Psoas muscle (tissue), 8 donors: ENCODE data around the gene VAV2. TPM values are rescaled to one million over a fixed set of nuclear protein-coding genes. Genes with fewer than 3 reads are reported as not detected.
A peak's percentile ranks its signal among the peaks of the same experiment; 100 is the strongest.

Experiments used
- ATAC-seq, 4 donors: fragments of 200-7000 bp; cut with Tn5 transposase; one replicate each; pipeline ENCODE4 v1.9.1; 2020; ENCODE audit warnings: moderate library complexity in 3 of 4, mild to moderate bottlenecking in 2 of 4
- DNase-seq, 2 donors: peaks; one replicate each; pipeline ENCODE4 v3.0.0-alpha.2; 2020
- H3K27ac ChIP-seq: fragments of 200-600 bp; one replicate; pipeline ENCODE4 v1.8.0; 2022
- H3K27me3 ChIP-seq, 3 donors: fragments of 200-600 bp in 1 of 3; one replicate each; pipeline versions ENCODE4 v1.6.1 to v1.8.0; 2013 to 2022; ENCODE audit warnings: low read length in 2 of 3, mild to moderate bottlenecking in 2 of 3, moderate library complexity in 1 of 3; ENCODE audit not compliant: insufficient read depth in 3 of 3
- H3K36me3 ChIP-seq, 2 donors: fragments of 200-600 bp in 1 of 2; one replicate each; pipeline versions ENCODE4 v1.6.1 to v1.8.0; 2013 to 2022; ENCODE audit warnings: low read depth in 1 of 2, mild to moderate bottlenecking in 1 of 2, moderate library complexity in 1 of 2; ENCODE audit not compliant: insufficient read depth in 1 of 2
- H3K4me1 ChIP-seq: fragments of 200-600 bp; one replicate; pipeline ENCODE4 v1.8.0; 2022
- H3K4me3 ChIP-seq: fragments of 200-600 bp; one replicate; pipeline ENCODE4 v1.8.0; 2022; ENCODE audit warnings: mild to moderate bottlenecking
- H3K9me3 ChIP-seq: fragments of 200-600 bp; one replicate; pipeline ENCODE4 v1.8.0; 2022
- CTCF ChIP-seq: fragments of 200-600 bp; IDR thresholded peaks from one replicate; pipeline ENCODE4 v1.8.0; 2022; ENCODE audit warnings: antibody characterized with exemption
- WGBS, 3 donors: extraction: QIAGEN DNeasy Blood & Tissue Kit; methylation state at CpG; one replicate each; pipeline versions ENCODE4 v1.1.6 to v1.1.7; 2013; 5-methylcytosine and 5-hydroxymethylcytosine counted together
- intact Hi-C, 2 donors: fragments of 100-400 bp; cut with DNase I; formaldehyde crosslinking; loops; one replicate each; pipeline versions ENCODE4 v1.11.0 to v1.14.2; 2022
- polyA plus RNA-seq, 3 donors: library from polyadenylated mRNA; stranded (reverse); fragments of 200-250 nt; gene quantifications; one replicate each; pipeline ENCODE4 v1.2.3, GENCODE V29; 2013
- total RNA-seq, 4 donors: library from RNA; stranded (reverse); fragmentation: NEBNext Ultra II Directional in 2 of 4; extraction: Animal tissue kit (Norgen Biotek cat#: 25700) in 2 of 4; gene quantifications; one replicate each; pipeline versions ENCODE4 v1.2.1 to v1.2.4, GENCODE V29; 2021 to 2023
- donor health status: healthy with polysubstance abuse.
- donor health status: DM: no; HTN: no; CAD: no; lungs with moderate emphysema.
- donor health status: Bipolar disorder and iron deficiency.
- donor health status: healthy.
- donor health status: DM: yes; HTN: yes; CAD: no.
- donor health status: DM: no; HTN: no; CAD: no.
- donor health status: DM: no; HTN: no; CAD: no.
- donor health status: DM: yes; HTN: yes; CAD: no.

Gene VAV2
- total and polyA plus RNA-seq, 7 donors: 0.70 to 2.9 (median 1.4) TPM

DNA sequence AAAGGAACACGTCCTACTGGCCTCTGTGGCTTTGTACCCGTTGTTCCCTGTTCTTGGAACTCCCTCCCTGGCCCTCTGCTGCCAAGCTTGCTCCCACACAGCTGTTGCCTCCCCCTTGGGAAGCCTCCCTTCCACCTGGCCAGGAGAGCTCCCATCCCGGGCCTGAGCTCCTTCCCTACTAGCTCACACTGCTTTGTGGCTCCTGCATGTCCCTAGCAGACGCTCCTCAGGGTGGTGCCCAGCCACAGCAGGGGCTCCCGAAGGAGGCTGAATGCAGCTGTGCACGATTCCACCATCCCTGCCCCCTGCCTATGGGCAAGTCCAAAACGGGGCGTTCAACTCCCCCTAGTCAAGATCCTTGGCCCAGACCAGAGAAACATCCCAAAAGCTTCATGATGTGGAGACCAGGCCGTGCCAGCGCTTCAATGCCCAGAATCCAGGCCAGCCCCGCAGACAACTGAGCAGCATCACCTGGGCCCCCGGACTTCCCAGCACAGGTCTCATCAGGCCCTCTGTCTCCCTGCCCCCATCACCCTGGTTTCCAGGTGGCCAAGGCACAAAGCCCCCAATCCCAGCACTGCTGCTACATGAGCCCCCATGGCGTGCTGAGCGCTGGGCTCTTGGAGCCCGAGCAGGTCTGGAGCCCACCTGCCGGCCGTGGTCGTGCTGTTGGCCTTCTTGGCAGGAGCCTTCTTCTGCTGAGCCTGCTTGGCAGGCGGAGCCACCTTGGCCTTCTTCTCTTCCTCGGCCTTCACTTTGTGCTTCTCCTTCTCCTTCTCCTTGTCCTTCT, 47.5 kb upstream of the VAV2 start:
- WGBS, 3 donors: 56 to 78% (median 62%) methylated on average over 20 of the region's 20 CpGs
- no peak for TF ChIP-seq CTCF
- ATAC-seq (peak in 3 of 4 donors; percentile 17 to 35 (median 31)), DNase-seq (no peak)
- intact Hi-C loops: no loop called here
- no peak overlapping the region for H3K4me3 ChIP-seq
- H3K36me3 ChIP-seq: peaks cover 0 to 89% of the 10 kb centered on the region in 2 donors
- no peak overlapping the region for H3K27ac ChIP-seq
- peaks cover 4% of the 10 kb centered on the region for H3K4me1 ChIP-seq
- no peaks in the 10 kb centered on the region for H3K9me3 ChIP-seq
- H3K27me3 ChIP-seq: no peaks in the 10 kb centered on the region

GRCh38 chr9:134037641-134038040, 45.5 kb upstream of the VAV2 start:
- Histone ChIP-seq H3K4me3 (no peak overlapping the region), H3K36me3 (peaks cover 0 to 92% of the 10 kb centered on the region in 2 donors)
- intact Hi-C loops: no loop called here

GRCh38 chr9:134036130-134036529, 44.0 kb upstream of the VAV2 start:
- Histone ChIP-seq H3K4me1 (peaks cover 4% of the 10 kb centered on the region), H3K27me3 (no peaks in the 10 kb centered on the region), H3K36me3 (peaks cover 0 to 92% of the 10 kb centered on the region in 2 donors), H3K27ac (no peak overlapping the region), H3K4me3 (no peak overlapping the region), H3K9me3 (no peaks in the 10 kb centered on the region)
- no peak for DNase-seq
- intact Hi-C loops: no loop called here
- ATAC-seq: no peak
- no peak for TF ChIP-seq CTCF
- 93 to 98% (median 93%) methylated on average over 16 of the region's 16 CpGs for WGBS, 3 donors

More at GRCh38 chr9:134037641-134038040, 45.5 kb upstream of the VAV2 start:
- no peak for TF ChIP-seq CTCF
- Histone ChIP-seq H3K27ac (no peak overlapping the region), H3K4me1 (peaks cover 4% of the 10 kb centered on the region), H3K27me3 (no peaks in the 10 kb centered on the region), H3K9me3 (no peaks in the 10 kb centered on the region)
- ATAC-seq (no peak), DNase-seq (no peak)
- WGBS, 3 donors: 95 to 99% (median 97%) methylated on average over 2 of the region's 2 CpGs

DNA sequence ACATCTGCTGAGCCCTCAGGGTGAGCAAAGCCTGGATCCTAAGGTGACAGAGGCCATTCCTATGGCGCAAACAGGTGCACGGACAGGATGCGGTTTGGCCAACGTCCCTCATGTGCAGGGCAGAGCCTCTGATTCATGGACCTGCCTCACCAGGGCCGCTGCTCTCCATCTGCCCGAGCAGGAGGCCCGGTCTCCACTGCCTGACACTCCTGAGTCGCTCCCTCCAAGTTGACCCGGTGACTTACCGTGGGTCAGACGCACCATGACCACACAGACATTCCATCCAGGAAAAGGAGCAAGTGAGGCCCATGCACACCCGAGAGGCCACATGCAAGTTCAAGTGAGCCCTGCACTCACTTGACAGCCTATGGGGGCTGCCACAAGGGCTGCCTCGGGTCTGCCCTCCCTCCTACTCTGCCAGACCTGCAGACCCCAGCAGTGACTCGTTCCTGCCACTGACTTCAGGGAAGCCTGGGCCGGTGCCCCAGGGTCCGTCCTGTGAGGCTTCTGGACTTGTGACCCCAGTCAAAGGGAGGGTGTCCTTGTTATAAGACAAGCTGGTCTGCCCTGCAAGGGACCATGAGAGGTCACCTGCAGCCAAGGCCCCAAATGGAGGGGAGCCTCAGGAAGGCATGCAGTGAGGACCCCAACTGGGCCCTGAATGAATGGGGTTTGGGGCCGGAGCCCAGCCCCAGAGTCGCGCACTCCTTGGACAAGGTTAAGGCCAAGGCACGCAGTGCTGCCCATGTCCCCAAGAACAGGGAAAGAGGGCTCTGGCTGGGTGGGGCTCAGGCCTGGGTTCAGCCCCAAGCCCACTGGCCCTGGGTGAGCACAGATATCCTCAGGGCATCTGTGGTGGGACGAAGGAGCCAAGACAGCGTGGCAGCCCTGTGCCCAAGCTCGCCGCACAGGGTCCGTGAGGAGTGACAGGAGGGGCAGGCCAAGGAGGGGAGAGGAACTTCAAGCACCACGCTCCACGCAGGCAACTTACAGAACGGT, 43.2 kb upstream of the VAV2 start:
- WGBS, 3 donors: 89 to 94% (median 93%) methylated on average over 28 of the region's 28 CpGs
- H3K27me3 ChIP-seq: no peaks in the 10 kb centered on the region
- H3K36me3 ChIP-seq: peaks cover 0 to 95% of the 10 kb centered on the region in 2 donors
- H3K27ac ChIP-seq: no peak overlapping the region
- intact Hi-C loops: no loop called here
- no peak for DNase-seq
- H3K9me3 ChIP-seq: no peaks in the 10 kb centered on the region
- H3K4me3 ChIP-seq: no peak overlapping the region
- no peak for TF ChIP-seq CTCF
- no peaks in the 10 kb centered on the region for H3K4me1 ChIP-seq
- no peak for ATAC-seq
